ENCODE measurements around the gene GALNT13. TPM values are rescaled to one million over a fixed set of nuclear protein-coding genes. Genes with fewer than 3 reads are reported as not detected.

GALNT13 gene
- total and polyA plus RNA-seq, 2 donors (not counting 1 experiment from before 2014, with no cell fraction given), result 0.17 TPM; not detected in 1

- Histone ChIP-seq H3K9ac (ENCODE audit: insufficient read depth, low read length) (no peak overlapping the region), H3K4me3 (replicated peaks in 1 of 4; ENCODE audit: control extremely low read depth in 1 of 4, insufficient read depth in 1 of 4, low read depth in 3 of 4, low read length in 4 of 4) (no peak overlapping the region), H3K27ac (ENCODE audit: insufficient read depth, low read length) (no peak overlapping the region), H2AFZ (ENCODE audit: low read length) (no peak overlapping the region), H3K4me2 (ENCODE audit: extremely low read depth, insufficient read depth, low read length) (no peak overlapping the region), H3K36me3 (ENCODE audit: control insufficient read depth, insufficient read depth, low read length) (no peaks in the 10 kb centered on the region), H3K9me3 (ENCODE audit: control insufficient read depth, insufficient read depth, low read depth, low read length) (no peaks in the 10 kb centered on the region), H3K79me2 (ENCODE audit: control insufficient read depth, insufficient read depth, low read length) (no peaks in the 10 kb centered on the region), H3K27me3 (ENCODE audit: control insufficient read depth, insufficient read depth, low read length) (no peaks in the 10 kb centered on the region), H3K4me1 (ENCODE audit: control insufficient read depth, extremely low read depth, insufficient read depth, low read length) (no peaks in the 10 kb centered on the region), H4K20me1 (ENCODE audit: control insufficient read depth, extremely low read depth, insufficient read depth, low read length) (no peaks in the 10 kb centered on the region)
- TF ChIP-seq CTCF (conservative IDR thresholded peaks at IDR 0.05 in 1 of 2, IDR thresholded peaks at IDR 0.05 in 1 of 2; ENCODE audit: low read depth in 1 of 2, low read length in 2 of 2) (no peak), EZH2 (IDR thresholded peaks at IDR 0.05; ENCODE audit: low read length, missing control alignments) (no peak)
- peak in 1 of 2 donors; percentile 18 for DNase-seq (ENCODE audit: low read depth in 2 of 2)
Measured at GRCh38 chr2:153986488-153987229, 114.9 kb downstream of the GALNT13 start.

- Histone ChIP-seq H3K79me2 (ENCODE audit: control insufficient read depth, insufficient read depth, low read length) (no peaks in the 10 kb centered on the region), H3K9me3 (ENCODE audit: control insufficient read depth, insufficient read depth, low read depth, low read length) (no peaks in the 10 kb centered on the region), H3K9ac (ENCODE audit: insufficient read depth, low read length) (no peak overlapping the region), H3K27me3 (ENCODE audit: control insufficient read depth, insufficient read depth, low read length) (no peaks in the 10 kb centered on the region), H3K27ac (ENCODE audit: insufficient read depth, low read length) (no peak overlapping the region), H3K36me3 (ENCODE audit: control insufficient read depth, insufficient read depth, low read length) (no peaks in the 10 kb centered on the region), H4K20me1 (ENCODE audit: control insufficient read depth, extremely low read depth, insufficient read depth, low read length) (no peaks in the 10 kb centered on the region), H2AFZ (ENCODE audit: low read length) (no peak overlapping the region), H3K4me2 (ENCODE audit: extremely low read depth, insufficient read depth, low read length) (no peak overlapping the region), H3K4me3 (replicated peaks in 1 of 4; ENCODE audit: control extremely low read depth in 1 of 4, insufficient read depth in 1 of 4, low read depth in 3 of 4, low read length in 4 of 4) (no peak overlapping the region), H3K4me1 (ENCODE audit: control insufficient read depth, extremely low read depth, insufficient read depth, low read length) (no peaks in the 10 kb centered on the region)
- TF ChIP-seq EZH2 (IDR thresholded peaks at IDR 0.05; ENCODE audit: low read length, missing control alignments) (no peak), CTCF (conservative IDR thresholded peaks at IDR 0.05 in 1 of 2, IDR thresholded peaks at IDR 0.05 in 1 of 2; ENCODE audit: low read depth in 1 of 2, low read length in 2 of 2) (no peak)
- peak in 1 of 2 donors; percentile 2 for DNase-seq (ENCODE audit: low read depth in 2 of 2)
Measured at GRCh38 chr2:153990771-153991170, 119.0 kb downstream of the GALNT13 start.

- no peaks in the 10 kb centered on the region for H3K36me3 ChIP-seq (ENCODE audit: control insufficient read depth, insufficient read depth, low read length)
- no peaks in the 10 kb centered on the region for H3K4me1 ChIP-seq (ENCODE audit: control insufficient read depth, extremely low read depth, insufficient read depth, low read length)
- H2AFZ ChIP-seq (ENCODE audit: low read length), result no peak overlapping the region
- TF ChIP-seq CTCF (conservative IDR thresholded peaks at IDR 0.05 in 1 of 2, IDR thresholded peaks at IDR 0.05 in 1 of 2; ENCODE audit: low read depth in 1 of 2, low read length in 2 of 2), result no peak
- TF ChIP-seq EZH2 (IDR thresholded peaks at IDR 0.05; ENCODE audit: low read length, missing control alignments), result no peak
- no peak for DNase-seq (ENCODE audit: low read depth in 2 of 2)
- no peaks in the 10 kb centered on the region for H4K20me1 ChIP-seq (ENCODE audit: control insufficient read depth, extremely low read depth, insufficient read depth, low read length)
- no peak overlapping the region for H3K4me3 ChIP-seq (replicated peaks in 1 of 4; ENCODE audit: control extremely low read depth in 1 of 4, insufficient read depth in 1 of 4, low read depth in 3 of 4, low read length in 4 of 4)
- no peaks in the 10 kb centered on the region for H3K9me3 ChIP-seq (ENCODE audit: control insufficient read depth, insufficient read depth, low read depth, low read length)
- H3K9ac ChIP-seq (ENCODE audit: insufficient read depth, low read length), result no peak overlapping the region
- H3K27me3 ChIP-seq (ENCODE audit: control insufficient read depth, insufficient read depth, low read length), result no peaks in the 10 kb centered on the region
- no peak overlapping the region for H3K27ac ChIP-seq (ENCODE audit: insufficient read depth, low read length)
- H3K79me2 ChIP-seq (ENCODE audit: control insufficient read depth, insufficient read depth, low read length), result no peaks in the 10 kb centered on the region
- H3K4me2 ChIP-seq (ENCODE audit: extremely low read depth, insufficient read depth, low read length), result no peak overlapping the region
Measured at GRCh38 chr2:154013514-154013913, 141.8 kb downstream of the GALNT13 start.

All from fibroblast of lung (primary cell).